Natural killer cell (primary cell): Measurements from ENCODE around the gene STXBP1. TPM values are rescaled to one million over a fixed set of nuclear protein-coding genes. Genes with fewer than 3 reads are reported as not detected.

Experiments
- ATAC-seq, 3 donors: fragments of 150-1000 bp in 2 of 3; fragments of 200-7000 bp in 1 of 3; cut with Tn5 transposase; 1 replicate in 1 of 3; 2 replicates in 2 of 3; pipeline ENCODE4 v1.10.0; 2021; ENCODE audit warnings: mild to moderate bottlenecking in 2 of 3, moderate library complexity in 2 of 3
- DNase-seq, 2 donors: peaks; one replicate each; pipeline versions ENCODE4 v3.0.0 to v3.0.0-alpha.2; 2013 to 2021; ENCODE audit warnings: mixed read lengths in 1 of 2
- H3K27ac ChIP-seq: one replicate; pipeline ENCODE4 v1.5.1; 2013; ENCODE audit warnings: mild to moderate bottlenecking, low read length
- H3K27me3 ChIP-seq: one replicate; pipeline ENCODE4 v1.6.1; 2013; ENCODE audit warnings: low read length; ENCODE audit not compliant: control insufficient read depth, insufficient read depth
- H3K36me3 ChIP-seq: one replicate; pipeline ENCODE4 v1.6.1; 2013; ENCODE audit warnings: low read length; ENCODE audit not compliant: control insufficient read depth, insufficient read depth
- H3K4me1 ChIP-seq: one replicate; pipeline ENCODE4 v1.6.1; 2013; ENCODE audit warnings: low read length; ENCODE audit not compliant: control insufficient read depth, insufficient read depth
- H3K4me3 ChIP-seq: one replicate; pipeline ENCODE4 v1.5.1; 2013; ENCODE audit warnings: low read length
- H3K9me3 ChIP-seq: one replicate; pipeline ENCODE4 v1.6.1; 2013; ENCODE audit warnings: low read length; ENCODE audit not compliant: control insufficient read depth, insufficient read depth
- H3K27ac Mint-ChIP-seq, 2 donors: one replicate each; pipeline ENCODE4 v1.8.0; 2022; ENCODE audit warnings: mild to moderate bottlenecking in 2 of 2, mixed read lengths in 2 of 2, moderate library complexity in 1 of 2
- H3K27me3 Mint-ChIP-seq, 2 donors: one replicate each; pipeline ENCODE4 v1.8.0; 2022; ENCODE audit warnings: low read depth in 2 of 2, mixed read lengths in 2 of 2
- H3K36me3 Mint-ChIP-seq: one replicate; pipeline ENCODE4 v1.8.0; 2022; ENCODE audit warnings: mixed read lengths
- H3K4me1 Mint-ChIP-seq, 2 donors: one replicate each; pipeline ENCODE4 v1.8.0; 2022; ENCODE audit warnings: mixed read lengths in 2 of 2
- H3K4me3 Mint-ChIP-seq: one replicate; pipeline ENCODE4 v1.8.0; 2022; ENCODE audit warnings: mild to moderate bottlenecking, moderate library complexity, mixed read lengths
- H3K9me3 Mint-ChIP-seq, 2 donors: one replicate each; pipeline ENCODE4 v1.8.0; 2022; ENCODE audit warnings: mixed read lengths in 2 of 2
- WGBS: methylation state at CpG from one replicate; pipeline ENCODE4 v1.1.7; 2013; ENCODE audit warnings: missing lambda C conversion rate; ENCODE audit not compliant: insufficient coverage; 5-methylcytosine and 5-hydroxymethylcytosine counted together
- intact Hi-C: fragments of 100-400 bp; cut with micrococcal nuclease; formaldehyde crosslinking; loops from one replicate; pipeline ENCODE4 v1.14.2; 2022
- total RNA-seq, 4 donors: library from RNA; stranded (reverse); fragments of 120-200 nt in 1 of 4; gene quantifications; one replicate each; pipeline versions ENCODE4 v1.2.3 to v1.2.4, GENCODE V29; 2013 to 2022
- TF ChIP-seq, protein P1 (sequence below): fragments of 200-600 bp; IDR thresholded peaks from one replicate; pipeline ENCODE4 v1.8.0; 2022; ENCODE audit warnings: antibody characterized with exemption

STXBP1 gene
- total RNA-seq, 3 donors from 2014 or later (not counting 1 experiment from before 2014, with no cell fraction given) = 0.97 to 1.8 (median 1.6) TPM

DNA sequence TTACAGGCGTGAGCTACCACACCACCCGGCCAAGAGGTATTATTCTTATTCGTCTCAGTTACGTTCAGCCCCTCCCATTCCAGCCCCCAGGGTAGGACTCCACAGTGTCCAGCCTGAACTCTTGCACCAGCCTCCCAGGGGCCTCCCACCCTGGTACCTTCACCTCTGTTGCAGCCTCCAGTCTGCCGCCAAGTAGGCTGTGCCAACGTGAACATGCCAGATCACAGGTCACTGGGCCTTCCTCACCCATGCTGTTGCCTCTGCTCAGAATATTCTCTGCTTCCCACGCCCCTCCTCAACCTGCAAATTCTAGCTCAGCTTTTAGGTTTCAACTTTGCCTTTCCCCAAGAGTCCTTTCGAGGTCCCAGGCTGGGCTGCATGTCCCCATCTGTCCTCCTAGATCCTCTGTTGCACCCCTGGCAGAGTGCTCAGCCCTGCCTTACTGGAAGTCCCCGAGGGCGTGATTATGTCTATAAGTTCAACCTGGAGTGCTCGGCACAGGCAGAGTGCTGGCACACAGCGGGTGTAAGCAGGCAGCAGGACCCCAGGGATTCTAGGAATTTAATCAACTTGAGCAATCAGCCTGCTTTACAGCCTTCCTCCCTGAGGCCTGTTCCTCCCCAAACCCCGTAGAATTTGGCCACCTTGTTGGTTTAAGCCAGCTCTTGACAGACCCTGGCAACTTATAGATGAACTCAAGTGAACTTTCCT, 13.1 kb upstream of the STXBP1 start:
- 82% methylated on average over 13 of the region's 13 CpGs for WGBS

DNA sequence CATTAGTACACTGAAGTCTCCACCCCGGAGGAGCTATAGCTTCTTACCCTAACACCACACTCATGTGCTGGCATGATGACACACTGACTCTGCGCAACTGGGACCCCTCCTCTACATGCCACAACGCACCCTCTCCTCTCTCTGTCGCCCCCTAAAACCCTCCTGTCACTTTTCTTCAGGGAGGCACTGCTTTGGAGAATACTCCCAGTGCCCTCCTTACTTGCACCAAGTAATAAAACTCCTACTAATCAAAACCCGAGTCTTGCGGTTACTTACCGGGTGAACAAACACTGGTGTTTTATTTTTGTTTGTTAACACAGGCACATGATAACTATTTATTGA, 12.6 kb upstream of the STXBP1 start:
- H3K4me3 Mint-ChIP-seq = no peak overlapping the region
- intact Hi-C loops = no loop called here
- DNase-seq (no peak), ATAC-seq (no peak)
- Histone ChIP-seq H3K9me3 (no peaks in the 10 kb centered on the region), H3K27me3 (no peaks in the 10 kb centered on the region), H3K4me3 (no peak overlapping the region), H3K4me1 (no peaks in the 10 kb centered on the region), H3K27ac (no peak overlapping the region), H3K36me3 (no peaks in the 10 kb centered on the region)
- no peaks in the 10 kb centered on the region for H3K4me1 Mint-ChIP-seq
- no peaks in the 10 kb centered on the region for H3K36me3 Mint-ChIP-seq
- TF ChIP-seq, protein P1, sequence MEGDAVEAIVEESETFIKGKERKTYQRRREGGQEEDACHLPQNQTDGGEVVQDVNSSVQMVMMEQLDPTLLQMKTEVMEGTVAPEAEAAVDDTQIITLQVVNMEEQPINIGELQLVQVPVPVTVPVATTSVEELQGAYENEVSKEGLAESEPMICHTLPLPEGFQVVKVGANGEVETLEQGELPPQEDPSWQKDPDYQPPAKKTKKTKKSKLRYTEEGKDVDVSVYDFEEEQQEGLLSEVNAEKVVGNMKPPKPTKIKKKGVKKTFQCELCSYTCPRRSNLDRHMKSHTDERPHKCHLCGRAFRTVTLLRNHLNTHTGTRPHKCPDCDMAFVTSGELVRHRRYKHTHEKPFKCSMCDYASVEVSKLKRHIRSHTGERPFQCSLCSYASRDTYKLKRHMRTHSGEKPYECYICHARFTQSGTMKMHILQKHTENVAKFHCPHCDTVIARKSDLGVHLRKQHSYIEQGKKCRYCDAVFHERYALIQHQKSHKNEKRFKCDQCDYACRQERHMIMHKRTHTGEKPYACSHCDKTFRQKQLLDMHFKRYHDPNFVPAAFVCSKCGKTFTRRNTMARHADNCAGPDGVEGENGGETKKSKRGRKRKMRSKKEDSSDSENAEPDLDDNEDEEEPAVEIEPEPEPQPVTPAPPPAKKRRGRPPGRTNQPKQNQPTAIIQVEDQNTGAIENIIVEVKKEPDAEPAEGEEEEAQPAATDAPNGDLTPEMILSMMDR = no peak
- H3K9me3 Mint-ChIP-seq = no peaks in the 10 kb centered on the region
- H3K27me3 Mint-ChIP-seq = no peaks in the 10 kb centered on the region
- 79% methylated on average over 4 of the region's 7 CpGs for WGBS
- H3K27ac Mint-ChIP-seq = no peak overlapping the region

More for the DNA sequence above, 13.1 kb upstream of the STXBP1 start:
- Histone ChIP-seq H3K27ac (no peak overlapping the region), H3K4me1 (no peaks in the 10 kb centered on the region), H3K36me3 (no peaks in the 10 kb centered on the region), H3K9me3 (no peaks in the 10 kb centered on the region), H3K4me3 (no peak overlapping the region), H3K27me3 (no peaks in the 10 kb centered on the region)
- TF ChIP-seq, protein P1 = no peak
- no peak overlapping the region for H3K27ac Mint-ChIP-seq
- no peak overlapping the region for H3K4me3 Mint-ChIP-seq
- intact Hi-C loops = no loop called here
- no peak for DNase-seq
- H3K27me3 Mint-ChIP-seq = no peaks in the 10 kb centered on the region
- H3K9me3 Mint-ChIP-seq = no peaks in the 10 kb centered on the region
- H3K36me3 Mint-ChIP-seq = no peaks in the 10 kb centered on the region
- H3K4me1 Mint-ChIP-seq = no peaks in the 10 kb centered on the region
- no peak for ATAC-seq

DNA sequence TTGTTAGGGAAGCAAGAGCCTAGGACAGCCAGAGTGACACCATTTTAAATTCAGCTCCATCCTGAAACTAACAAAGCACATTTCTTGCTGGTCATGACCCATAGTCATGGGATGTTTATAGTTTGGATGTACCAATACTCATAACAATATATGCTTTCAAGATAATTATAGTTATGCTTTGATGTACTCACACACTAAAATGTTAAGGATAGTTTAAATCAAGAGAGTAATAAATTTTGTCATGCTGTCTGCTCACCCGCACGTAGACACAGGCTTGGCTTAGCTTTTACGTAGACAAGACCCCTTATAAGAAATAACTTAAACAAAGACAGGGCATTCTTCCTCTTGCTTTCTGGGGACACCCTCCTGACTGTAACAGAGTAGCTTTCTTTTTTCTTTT, 8.9 kb upstream of the STXBP1 start:
- no peaks in the 10 kb centered on the region for H3K36me3 Mint-ChIP-seq
- intact Hi-C loops = no loop called here
- peaks cover 4% of the 10 kb centered on the region for H3K4me1 ChIP-seq
- peaks cover 0 to 6% of the 10 kb centered on the region in 2 donors for H3K27me3 Mint-ChIP-seq
- H3K4me3 ChIP-seq = no peak overlapping the region
- no peak overlapping the region for H3K27ac ChIP-seq
- peaks cover 5 to 6% of the 10 kb centered on the region in 2 donors for H3K4me1 Mint-ChIP-seq
- H3K4me3 Mint-ChIP-seq = no peak overlapping the region
- H3K9me3 Mint-ChIP-seq = no peaks in the 10 kb centered on the region
- DNase-seq (no peak), ATAC-seq (no peak)
- TF ChIP-seq, protein P1 = no peak
- WGBS = 86% methylated on average over 3 of the region's 3 CpGs
- no peaks in the 10 kb centered on the region for H3K27me3 ChIP-seq
- no peaks in the 10 kb centered on the region for H3K9me3 ChIP-seq
- no peak overlapping the region for H3K27ac Mint-ChIP-seq
- no peaks in the 10 kb centered on the region for H3K36me3 ChIP-seq

DNA sequence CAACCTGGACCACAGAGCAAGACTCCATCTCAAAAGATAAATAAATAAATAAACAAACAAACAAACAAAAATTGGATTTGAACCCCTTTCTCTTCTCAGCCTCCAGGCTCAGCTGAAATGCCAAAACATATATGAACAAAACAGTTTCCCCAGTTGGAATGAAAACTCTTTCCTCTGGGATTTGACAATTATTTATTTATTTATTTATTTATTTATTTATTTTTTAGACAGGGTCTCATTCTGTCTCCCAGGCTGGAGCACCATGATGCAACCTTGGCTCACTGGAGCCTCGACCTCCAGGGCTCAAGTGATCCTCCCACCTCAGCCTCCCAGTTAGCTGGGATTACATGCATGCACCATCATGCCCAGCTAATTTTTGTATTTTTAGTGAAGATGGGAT, 6.0 kb upstream of the STXBP1 start:
- H3K4me3 ChIP-seq = no peak overlapping the region
- H3K27me3 ChIP-seq = peaks cover 12% of the 10 kb centered on the region
- ATAC-seq (no peak), DNase-seq (no peak)
- Mint-ChIP-seq H3K27ac (no peak overlapping the region), H3K36me3 (no peaks in the 10 kb centered on the region), H3K4me1 (peaks cover 12 to 19% of the 10 kb centered on the region in 2 donors), H3K27me3 (peaks cover 16 to 27% of the 10 kb centered on the region in 2 donors), H3K9me3 (no peaks in the 10 kb centered on the region), H3K4me3 (no peak overlapping the region)
- H3K4me1 ChIP-seq = peaks cover 10% of the 10 kb centered on the region
- no peaks in the 10 kb centered on the region for H3K9me3 ChIP-seq
- no peak overlapping the region for H3K27ac ChIP-seq
- no CpG with 5 or more reads among the region's 1 CpG for WGBS
- intact Hi-C loops = no loop called here
- no peaks in the 10 kb centered on the region for H3K36me3 ChIP-seq
- TF ChIP-seq, protein P1 = no peak
